ENCODE results near the gene AGAP3. TPM values are rescaled to one million over a fixed set of nuclear protein-coding genes. Genes with fewer than 3 reads are reported as not detected.

The AGAP3 gene
- total RNA-seq, 4 donors from 2014 or later: 49.0 to 75.2 (median 66.2) TPM

- H3K27ac ChIP-seq: peak overlapping the region; percentile 88 to 98 (median 92)
- peaks cover 35 to 46% of the 10 kb centered on the region in 2 donors for H3K4me1 ChIP-seq
- peak overlapping the region in 1 of 3 donors; percentile 57 for H3K4me3 ChIP-seq (replicated peaks in 1 of 3)
- H3K27me3 ChIP-seq: no peaks in the 10 kb centered on the region
- peak; percentile 99 to 100 for DNase-seq
- TF ChIP-seq CTCF (IDR thresholded peaks at IDR 0.05) (no peak), POLR2A (IDR thresholded peaks at IDR 0.05) (peak in 1 of 2 donors; percentile 92)
- 1% methylated on average over 39 of the region's 46 CpGs for WGBS, 2 donors
- no peaks in the 10 kb centered on the region for H3K36me3 ChIP-seq
- intact Hi-C loops (cut with DNase I): no loop called here
- H3K9me3 ChIP-seq: no peaks in the 10 kb centered on the region
These were observed 28.1 kb upstream of the AGAP3 start for GRCh38 chr7:151057989-151058780.

GRCh38 chr7:151058781-151059366, 27.4 kb upstream of the AGAP3 start:
- WGBS, 2 donors: 5 to 9% methylated on average over 15 to 18 of the region's 18 CpGs
- no peaks in the 10 kb centered on the region for H3K36me3 ChIP-seq
- peaks cover 35 to 46% of the 10 kb centered on the region in 2 donors for H3K4me1 ChIP-seq
- no peak for DNase-seq
- intact Hi-C loops (cut with DNase I): no loop called here
- peak overlapping the region; percentile 88 to 98 (median 92) for H3K27ac ChIP-seq
- TF ChIP-seq CTCF (IDR thresholded peaks at IDR 0.05): no peak
- peak in 1 of 2 donors; percentile 31 for TF ChIP-seq POLR2A (IDR thresholded peaks at IDR 0.05)
- H3K27me3 ChIP-seq: no peaks in the 10 kb centered on the region
- H3K4me3 ChIP-seq (replicated peaks in 1 of 3): peak overlapping the region; percentile 58 to 89 (median 78)
- H3K9me3 ChIP-seq: no peaks in the 10 kb centered on the region

GRCh38 chr7:151059367-151060112, 26.7 kb upstream of the AGAP3 start, which contains the start of gene SLC4A2:
Gene SLC4A2 (plus strand): TSS chr7:151059589. CDS start chr7:151061988, 2,399 bp downstream.
- DNase-seq: peak; percentile 70 to 78
- Histone ChIP-seq H3K9me3 (no peaks in the 10 kb centered on the region), H3K27ac (peak within 1 kb of the TSS; percentile 88 to 98 (median 92)), H3K4me3 (replicated peaks in 1 of 3) (peak within 1 kb of the TSS; percentile 58 to 89 (median 78)), H3K36me3 (peaks cover 3% of the 10 kb centered on the region in 2 donors), H3K4me1 (peaks cover 35 to 46% of the 10 kb centered on the region in 2 donors), H3K27me3 (no peaks in the 10 kb centered on the region)
- intact Hi-C loops (cut with DNase I): no loop called here
- 2% methylated on average over 28 to 32 of the region's 75 CpGs for WGBS, 2 donors
- peak in 1 of 2 donors; percentile 57 for TF ChIP-seq POLR2A (IDR thresholded peaks at IDR 0.05)
- TF ChIP-seq CTCF (IDR thresholded peaks at IDR 0.05): peak in 2 of 6 experiments; percentile 10 to 51

GRCh38 chr7:151060113-151060415, 26.2 kb upstream of the AGAP3 start:
- TF ChIP-seq POLR2A (IDR thresholded peaks at IDR 0.05) (no peak), CTCF (IDR thresholded peaks at IDR 0.05) (no peak)
- peaks cover 35 to 46% of the 10 kb centered on the region in 2 donors for H3K4me1 ChIP-seq
- WGBS, 2 donors: 2 to 3% methylated on average over 12 to 14 of the region's 17 CpGs

More at GRCh38 chr7:151060113-151060415, 26.2 kb upstream of the AGAP3 start:
- H3K27me3 ChIP-seq: no peaks in the 10 kb centered on the region
- peak overlapping the region; percentile 58 to 89 (median 78) for H3K4me3 ChIP-seq (replicated peaks in 1 of 3)
- no peaks in the 10 kb centered on the region for H3K9me3 ChIP-seq
- H3K36me3 ChIP-seq: peaks cover 8 to 9% of the 10 kb centered on the region in 2 donors
- intact Hi-C loops (cut with DNase I): no loop called here
- H3K27ac ChIP-seq: peak overlapping the region; percentile 88 to 98 (median 92)
- DNase-seq: no peak
